Sigmoid colon (tissue), 4 donors: ENCODE measurements around the gene PDE4D.

ENCODE experiments used
- CTCF ChIP-seq, 4 experiments: fragments of 450-650 bp in 3 of 4; fragments of 200-600 bp in 1 of 4; IDR thresholded peaks; one replicate each; pipeline ENCODE4 v1.5.1; 2016 to 2019; ENCODE audit warnings: antibody characterized with exemption in 4 of 4, mild to moderate bottlenecking in 3 of 4, moderate library complexity in 2 of 4
- EP300 ChIP-seq, 4 donors: sonication (generic); formaldehyde crosslinking; IDR thresholded peaks; one replicate each; pipeline ENCODE4 v1.6.1; 2017; ENCODE audit warnings: antibody characterized with exemption in 4 of 4
- POLR2A ChIP-seq, 2 donors: fragments of 450-650 bp; IDR thresholded peaks; one replicate each; pipeline ENCODE4 v1.6.1; 2016; ENCODE audit warnings: antibody characterized with exemption in 2 of 2, mild to moderate bottlenecking in 2 of 2, moderate library complexity in 2 of 2
- POLR2AphosphoS5 ChIP-seq, 4 donors: sonication (generic); formaldehyde crosslinking; IDR thresholded peaks; one replicate each; pipeline ENCODE4 v1.6.1; 2017; ENCODE audit warnings: antibody characterized with exemption in 4 of 4

GRCh38 chr5:59149271-59149670 is 744.3 kb downstream of the PDE4D start:
- TF ChIP-seq POLR2A (IDR thresholded peaks at IDR 0.05): no peak
- TF ChIP-seq EP300 (IDR thresholded peaks at IDR 0.05): no peak
- TF ChIP-seq CTCF (IDR thresholded peaks at IDR 0.05): no peak
- no peak for TF ChIP-seq POLR2AphosphoS5 (IDR thresholded peaks at IDR 0.05)
